ENCODE results near the gene ZNF8.
"Not testable (repeated sequence)": the region's sequence is repeated elsewhere in the genome, so short reads cannot be mapped to it uniquely, and the experiment has no call there.

ZNF8 gene

DNA sequence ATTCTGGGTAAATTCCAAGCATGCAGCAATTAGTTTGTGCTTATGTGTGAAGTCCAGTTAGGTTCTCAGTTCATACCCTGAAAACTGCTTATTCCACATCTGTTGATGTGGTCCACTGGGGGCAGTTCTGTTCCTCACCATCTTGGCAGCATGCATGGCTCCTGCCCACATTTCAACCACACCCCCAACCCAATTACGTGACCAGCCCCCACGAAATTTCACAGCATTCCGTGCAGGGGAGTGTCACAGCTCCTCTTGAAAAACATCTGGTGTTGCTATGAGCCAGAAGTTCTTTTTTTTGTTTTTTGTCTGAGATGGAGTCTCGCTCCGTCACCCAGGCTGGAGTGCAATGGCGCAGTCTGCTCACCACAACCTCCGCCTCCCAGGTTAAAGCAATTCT is 17.3 kb downstream of the ZNF8 start:
- DNase-seq = no peak

DNA sequence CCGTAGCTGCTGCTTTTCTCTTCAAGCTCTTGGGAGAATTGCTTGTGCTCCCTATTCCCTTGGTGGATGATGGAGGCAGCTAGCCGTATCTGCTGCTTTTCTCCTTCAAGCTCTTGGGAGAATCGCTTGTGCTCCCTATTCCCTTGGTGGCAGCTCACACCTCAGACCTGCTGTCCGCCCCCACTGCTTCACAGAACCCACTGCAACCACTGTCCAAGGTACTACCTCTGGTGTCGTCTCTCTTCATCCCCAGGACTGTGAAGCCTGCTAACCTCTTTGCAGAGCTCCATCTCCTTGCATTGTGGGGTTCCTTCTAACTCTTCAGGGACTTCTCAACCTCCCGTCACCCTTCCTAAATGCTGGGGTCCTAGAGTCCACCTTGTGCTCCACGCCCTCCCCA is 21.9 kb downstream of the ZNF8 start:
- DNase-seq = no peak

DNA sequence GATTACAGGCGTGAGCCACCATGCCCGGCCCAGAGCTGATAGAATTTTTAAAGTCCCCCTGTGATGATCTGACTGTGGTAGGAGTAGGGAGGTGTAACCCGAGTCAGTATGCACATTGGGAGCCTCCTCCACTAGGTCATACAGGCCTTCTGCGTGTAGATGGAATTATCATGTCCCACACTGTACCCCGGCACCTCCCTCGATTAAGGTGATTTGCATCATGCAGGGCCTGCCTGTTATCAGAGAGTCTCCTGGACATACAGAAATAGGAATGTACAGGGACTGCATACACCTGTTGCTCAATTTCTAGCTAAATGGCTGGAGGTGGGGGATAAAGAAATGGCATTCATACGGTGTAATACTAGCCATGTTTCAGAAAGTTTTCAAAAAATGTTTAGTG is 25.5 kb downstream of the ZNF8 start:
- DNase-seq = no peak

DNA sequence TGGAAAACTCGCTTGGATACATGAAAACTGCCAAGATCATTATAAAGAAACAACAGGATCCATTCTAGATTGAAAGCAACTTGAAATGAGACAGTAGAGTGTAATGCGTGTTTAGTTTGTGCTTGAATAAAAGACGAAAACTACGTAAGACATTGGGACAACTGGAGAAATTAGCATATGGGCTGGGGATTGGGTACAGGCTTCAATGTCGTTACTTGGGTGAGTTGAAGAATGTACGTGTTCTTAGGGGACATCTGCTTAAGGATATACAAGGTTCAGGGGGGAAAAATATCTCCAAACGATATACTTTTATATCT is 26.0 kb downstream of the ZNF8 start:
- DNase-seq = no peak

- peak; percentile 97 for DNase-seq
Measured at GRCh38 chr19:58305065-58305931, 26.5 kb downstream of the ZNF8 start, which contains the start of gene ERVK3-1. TSS of gene ERVK3-1 (plus strand) at chr19:58305377. CDS start at chr19:58312169, 6,792 bp downstream.

DNA sequence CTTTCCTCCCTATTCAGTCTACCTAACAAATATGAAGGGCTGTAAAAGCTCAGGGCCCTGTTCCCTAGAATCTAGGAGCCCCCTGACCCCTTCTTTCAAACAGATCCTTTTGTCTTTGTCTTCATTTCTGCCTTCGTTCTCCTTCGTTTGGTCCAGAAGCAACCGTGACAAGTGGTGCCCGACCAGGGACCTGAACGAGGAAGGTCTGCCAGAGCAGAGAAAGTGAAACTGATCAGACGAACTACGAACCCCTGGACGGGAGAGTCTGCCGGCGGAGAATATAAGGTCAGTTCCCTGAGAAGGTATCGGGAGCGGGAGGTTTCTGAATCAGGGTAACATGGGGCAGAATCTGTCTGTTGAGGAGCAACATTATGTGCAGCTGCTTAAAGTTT is 27.2 kb downstream of the ZNF8 start:
- DNase-seq = no peak

GRCh38 chr19:58307736-58308135 is 29.0 kb downstream of the ZNF8 start:
- DNase-seq = no peak

DNA sequence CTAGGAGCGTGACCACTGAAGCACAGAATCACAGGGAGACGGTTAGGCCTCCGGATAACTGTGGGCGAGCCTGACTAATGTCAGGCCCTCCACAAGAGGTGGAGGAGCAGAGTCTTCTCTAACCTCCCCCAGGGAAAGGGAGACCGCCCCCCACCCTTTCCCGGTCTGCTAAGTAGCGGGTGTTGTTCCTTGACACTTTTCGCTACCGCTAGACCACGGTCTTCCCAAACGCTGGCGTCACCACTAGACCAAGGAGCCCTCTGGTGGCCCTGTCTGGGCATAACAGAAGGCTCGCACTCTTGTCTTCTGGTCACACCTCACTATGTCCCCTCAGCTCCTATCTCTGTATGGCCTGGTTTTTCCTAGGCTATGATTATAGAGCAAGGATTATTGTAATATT is 31.9 kb downstream of the ZNF8 start:
- DNase-seq = not testable (repeated sequence)

DNA sequence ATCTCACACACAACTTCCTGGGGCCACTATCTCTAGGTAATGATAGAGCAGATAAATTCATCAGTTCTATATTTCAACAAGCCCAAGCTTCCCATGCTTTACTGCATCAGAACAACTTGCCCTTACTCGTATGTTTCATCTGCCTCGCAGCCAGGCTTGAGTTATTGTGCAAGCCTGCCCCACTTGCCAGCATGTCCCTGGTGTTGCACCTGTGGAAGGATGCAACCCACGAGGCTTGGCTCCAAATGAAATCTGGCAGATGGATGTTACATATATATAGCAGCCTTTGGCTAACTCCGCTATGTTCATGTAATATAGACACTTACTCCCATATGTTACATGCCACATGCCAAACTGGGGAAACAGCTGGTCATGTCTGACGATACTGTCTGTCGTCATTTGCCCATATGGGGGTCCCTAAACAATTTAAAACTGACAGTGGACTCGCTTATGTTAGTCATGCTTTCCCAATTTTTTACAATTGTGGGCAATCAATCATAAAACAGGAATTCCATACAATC is 32.6 kb downstream of the ZNF8 start:
- no peak for DNase-seq

DNA sequence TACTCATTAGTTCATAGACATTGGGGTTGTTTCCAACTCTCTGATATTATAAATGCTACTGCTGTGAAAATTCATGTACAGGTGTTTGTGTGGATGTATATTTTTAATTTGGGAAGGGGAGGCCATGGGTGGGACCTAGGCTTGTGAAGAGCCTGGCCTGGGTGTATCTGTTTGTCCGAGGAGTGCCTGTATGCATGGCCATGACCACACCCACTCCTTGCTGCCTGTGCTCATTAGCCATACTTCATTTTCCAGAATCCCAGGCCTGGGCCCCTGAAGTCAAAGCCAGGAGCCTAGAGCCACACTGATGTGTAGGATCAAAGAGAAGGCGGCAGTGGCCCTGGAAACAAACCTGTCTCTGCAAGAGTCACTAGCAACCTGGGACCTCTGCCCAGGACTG is 36.8 kb downstream of the ZNF8 start:
- no peak for DNase-seq

DNA sequence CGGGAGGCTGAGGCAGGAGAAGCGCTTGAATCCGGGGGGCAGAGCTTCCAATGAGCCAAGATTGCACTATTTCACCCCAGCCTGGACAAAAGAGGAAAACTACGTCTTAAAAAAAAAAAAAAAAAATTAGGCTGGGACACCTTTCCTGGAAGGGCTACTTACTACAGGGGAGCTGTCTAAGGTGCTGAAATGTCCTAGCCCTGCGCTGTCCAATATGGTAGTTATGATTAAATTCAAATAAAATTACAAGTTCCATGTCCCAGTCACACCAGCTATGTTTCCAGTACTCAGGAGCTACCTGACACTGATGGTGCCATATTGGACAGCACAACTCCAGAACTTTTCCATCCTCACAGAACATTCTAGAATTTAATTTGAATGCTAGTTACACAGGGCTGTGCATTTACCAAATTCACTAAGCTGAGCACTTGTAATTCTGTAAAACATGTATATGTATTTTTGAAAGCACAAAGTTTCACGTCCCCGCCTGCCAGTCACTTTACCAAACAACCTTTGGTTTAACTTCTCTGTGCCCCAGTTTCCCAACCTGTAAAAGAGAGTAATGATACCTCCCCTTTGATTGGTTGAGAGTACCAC is 38.8 kb downstream of the ZNF8 start:
- DNase-seq = peak; percentile 31

DNA sequence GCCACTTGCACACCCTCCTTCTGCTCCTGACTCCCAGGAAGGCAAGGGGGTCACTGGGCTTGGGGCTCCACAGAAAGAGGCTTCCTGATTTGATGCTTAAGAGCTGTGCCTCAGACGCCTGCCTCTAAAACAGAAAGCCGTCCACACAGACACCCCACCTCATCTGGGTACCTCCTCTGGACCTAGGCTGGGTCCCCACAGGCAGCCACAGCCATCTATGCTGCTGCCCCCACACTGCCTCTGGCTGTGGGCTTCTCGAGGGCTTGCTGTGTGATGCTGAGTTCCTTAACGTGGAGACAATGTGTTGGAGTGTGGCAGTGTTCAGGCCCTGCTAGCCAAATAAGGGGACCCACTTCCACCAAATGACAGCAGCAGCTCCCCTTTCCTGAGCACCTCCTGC is 39.5 kb downstream of the ZNF8 start:
- DNase-seq = no peak

DNA sequence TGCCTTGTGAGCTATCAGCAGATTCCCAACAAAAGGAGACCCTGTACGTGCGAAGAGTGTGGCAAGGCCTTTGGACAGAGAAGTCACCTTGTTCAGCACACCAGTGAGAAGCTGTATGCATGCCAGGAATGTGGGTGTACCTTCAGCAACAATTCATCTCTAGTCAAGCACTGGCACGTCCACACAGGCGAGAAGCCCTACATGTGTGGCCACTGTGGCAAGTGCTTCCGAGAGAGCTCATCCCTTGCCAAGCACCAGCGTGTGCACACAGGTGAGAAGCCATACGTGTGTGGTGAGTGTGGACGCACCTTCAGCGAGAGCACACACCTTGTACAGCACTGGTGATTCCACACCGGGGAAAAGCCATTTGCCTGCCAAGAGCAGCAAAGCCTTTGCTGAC is 40.5 kb downstream of the ZNF8 start:
- DNase-seq = no peak

DNA sequence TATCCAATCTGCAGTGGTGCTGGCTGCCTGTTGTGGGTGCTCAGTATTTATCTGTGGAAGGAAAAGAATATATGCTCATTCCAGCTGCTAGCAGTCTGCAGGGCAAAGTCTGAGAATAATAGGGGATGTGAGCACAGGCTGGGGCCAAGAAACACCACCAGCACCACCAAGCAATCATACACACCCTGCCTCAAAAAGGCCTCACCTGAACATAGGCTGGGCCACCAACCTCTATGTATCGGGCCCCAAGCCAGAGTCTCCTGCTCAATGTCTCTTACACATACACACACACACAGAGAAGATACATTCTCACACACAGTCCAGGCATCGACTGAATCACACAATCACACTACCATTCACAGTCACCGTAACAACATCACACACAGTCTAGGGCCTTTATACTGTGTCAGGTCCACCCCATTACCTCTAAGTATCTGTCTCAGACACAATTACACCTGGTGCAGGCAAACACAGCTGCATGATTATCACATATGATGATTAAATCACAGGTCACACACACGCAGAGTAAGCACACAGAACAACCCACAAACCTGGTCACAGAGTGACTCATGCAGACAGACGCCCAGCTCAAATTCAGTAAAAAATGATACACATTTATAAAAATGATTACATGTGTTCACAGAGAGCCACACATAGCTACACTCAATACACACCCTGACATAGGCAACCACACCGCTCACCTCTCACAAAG is 46.7 kb downstream of the ZNF8 start:
- no peak for DNase-seq

GRCh38 chr19:58326501-58326913 is 47.8 kb downstream of the ZNF8 start:
- DNase-seq = no peak

GRCh38 chr19:58326914-58327726 is 48.4 kb downstream of the ZNF8 start, which contains the start of gene ZSCAN22:
TSS of gene ZSCAN22 (plus strand) at chr19:58326994. CDS start at chr19:58334803, 7,809 bp downstream.
- peak; percentile 94 for DNase-seq

- no peak for DNase-seq
Measured at GRCh38 chr19:58328999-58329398, 50.2 kb downstream of the ZNF8 start.

GRCh38 chr19:58330458-58330857 is 51.7 kb downstream of the ZNF8 start:
- peak; percentile 9 for DNase-seq

DNA sequence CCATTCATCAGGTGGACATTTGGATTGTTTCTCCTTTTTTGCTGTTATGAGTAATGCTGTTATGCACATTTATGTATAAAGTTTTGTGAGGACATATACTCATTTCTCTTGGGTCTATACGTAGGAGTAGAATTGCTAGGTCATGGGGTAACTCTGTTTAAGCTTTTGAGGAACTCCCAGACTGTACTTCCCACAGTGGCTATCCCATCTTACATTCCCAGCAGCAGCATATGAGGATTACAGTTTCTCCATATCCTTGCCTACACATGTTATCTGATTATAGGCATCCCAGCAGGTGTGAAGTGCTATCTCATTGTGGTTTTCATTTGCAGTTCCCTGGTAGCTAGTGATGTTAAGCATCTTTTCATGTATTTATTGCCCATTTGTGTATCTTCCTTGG is 53.9 kb downstream of the ZNF8 start:
- no peak for DNase-seq

DNA sequence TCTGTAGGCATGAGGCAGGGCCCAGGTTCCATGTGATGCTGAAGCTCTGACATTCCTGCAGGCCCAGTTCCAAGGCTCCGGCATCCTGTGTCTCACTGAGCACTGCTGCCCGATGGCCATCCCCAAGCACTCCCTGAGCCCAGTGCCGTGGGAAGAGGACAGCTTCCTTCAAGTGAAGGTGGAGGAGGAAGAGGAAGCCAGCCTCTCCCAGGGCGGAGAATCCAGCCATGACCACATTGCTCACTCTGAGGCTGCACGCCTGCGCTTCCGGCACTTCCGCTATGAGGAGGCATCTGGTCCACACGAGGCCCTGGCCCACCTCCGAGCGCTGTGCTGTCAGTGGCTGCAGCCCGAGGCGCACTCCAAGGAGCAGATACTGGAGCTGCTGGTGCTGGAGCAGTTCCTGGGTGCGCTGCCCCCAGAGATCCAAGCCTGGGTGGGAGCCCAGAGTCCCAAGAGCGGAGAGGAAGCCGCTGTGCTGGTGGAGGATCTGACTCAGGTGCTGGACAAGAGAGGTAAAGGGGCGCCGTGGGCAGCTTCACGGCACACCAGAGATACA is 56.0 kb downstream of the ZNF8 start:
- DNase-seq = no peak

DNA sequence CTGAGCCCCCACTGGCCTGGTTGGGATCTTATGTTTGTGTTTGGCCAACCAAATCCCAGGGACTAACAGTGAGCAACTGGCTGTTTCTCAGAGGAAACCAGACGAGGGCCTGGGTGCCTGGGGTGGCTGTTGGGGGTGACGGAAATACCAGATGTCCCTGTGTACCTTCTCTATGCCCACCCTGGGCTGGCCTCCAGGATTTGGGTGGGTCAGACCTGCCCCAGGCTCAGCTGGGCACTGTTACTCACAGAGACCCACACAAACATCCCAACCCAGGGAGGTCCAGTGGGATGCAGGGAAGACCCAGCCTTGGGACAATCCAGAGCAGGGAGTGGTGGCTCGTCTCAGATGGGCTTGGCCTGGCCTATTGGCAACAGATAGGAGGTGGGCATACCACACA is 56.9 kb downstream of the ZNF8 start:
- DNase-seq = no peak

GRCh38 chr19:58336216-58336615 is 57.5 kb downstream of the ZNF8 start:
- no peak for DNase-seq
